H9 (cell line): ENCODE data around the gene RCAN2. TPM values are rescaled to one million over a fixed set of nuclear protein-coding genes. Genes with fewer than 3 reads are reported as not detected.

Experiments
- DNase-seq: peaks from one replicate; pipeline ENCODE4 v3.0.0-alpha.2; 2017
- H2AFZ ChIP-seq: one replicate; pipeline ENCODE4 v1.6.1; 2013; ENCODE audit warnings: mild to moderate bottlenecking, low read length, control low read depth, moderate library complexity
- H2AK5ac ChIP-seq: 2 replicates; pipeline ENCODE4 v1.6.1; 2013; ENCODE audit warnings: low read length, control low read depth, mixed read lengths; ENCODE audit not compliant: insufficient read length
- H2BK120ac ChIP-seq: one replicate; pipeline ENCODE4 v1.6.1; 2013; ENCODE audit warnings: low read depth, mild to moderate bottlenecking, low read length, control low read depth, inconsistent platforms; ENCODE audit not compliant: poor library complexity, severe bottlenecking
- H2BK12ac ChIP-seq: 2 replicates; pipeline ENCODE4 v1.6.1; 2013; ENCODE audit warnings: low read length, control low read depth, mixed read lengths, low read depth; ENCODE audit not compliant: insufficient read length
- H2BK15ac ChIP-seq: 2 replicates; pipeline ENCODE4 v1.6.1; 2013; ENCODE audit warnings: low read depth, low read length, control low read depth
- H2BK20ac ChIP-seq: one replicate; pipeline ENCODE4 v1.6.1; 2013; ENCODE audit warnings: low read depth, mild to moderate bottlenecking, low read length, control low read depth, inconsistent platforms; ENCODE audit not compliant: poor library complexity, severe bottlenecking
- H2BK5ac ChIP-seq: 2 replicates; pipeline ENCODE4 v1.6.1; 2013; ENCODE audit warnings: low read length, control low read depth, mixed read lengths; ENCODE audit not compliant: insufficient read length
- H3K14ac ChIP-seq: 2 replicates; pipeline ENCODE4 v1.6.1; 2013; ENCODE audit warnings: low read length, control low read depth; ENCODE audit not compliant: insufficient read depth
- H3K18ac ChIP-seq: 2 replicates; pipeline ENCODE4 v1.6.1; 2013; ENCODE audit warnings: low read depth, mild to moderate bottlenecking, mixed read lengths, low read length, control low read depth; ENCODE audit not compliant: insufficient read length
- H3K23ac ChIP-seq: 2 replicates; pipeline ENCODE4 v1.6.1; 2013; ENCODE audit warnings: low read length, control low read depth, mixed read lengths, low read depth; ENCODE audit not compliant: insufficient read length
- H3K23me2 ChIP-seq: 2 replicates; pipeline ENCODE4 v1.6.1; 2013; ENCODE audit warnings: low read depth, mild to moderate bottlenecking, mixed read lengths, low read length, control low read depth; ENCODE audit not compliant: insufficient read length, poor library complexity, severe bottlenecking
- H3K27ac ChIP-seq: 2 replicates; pipeline ENCODE4 v1.5.1; 2013; ENCODE audit warnings: low read length, control low read depth, mixed read lengths, low read depth; ENCODE audit not compliant: insufficient read length
- H3K27me3 ChIP-seq: 2 replicates; pipeline ENCODE4 v1.6.1; 2013; ENCODE audit warnings: low read length, control low read depth, inconsistent platforms; ENCODE audit not compliant: insufficient read depth
- H3K4ac ChIP-seq: 2 replicates; pipeline ENCODE4 v1.6.1; 2013; ENCODE audit warnings: low read depth, mild to moderate bottlenecking, control low read depth, inconsistent platforms, low read length, moderate library complexity
- H3K4me1 ChIP-seq: 2 replicates; pipeline ENCODE4 v1.6.1; 2013; ENCODE audit warnings: low read length, control low read depth, inconsistent platforms; ENCODE audit not compliant: insufficient read depth
- H3K4me2 ChIP-seq: 2 replicates; pipeline ENCODE4 v1.6.1; 2013; ENCODE audit warnings: low read length, control low read depth, mixed read lengths; ENCODE audit not compliant: insufficient read length, insufficient read depth
- H3K56ac ChIP-seq: 2 replicates; pipeline ENCODE4 v1.6.1; 2013; ENCODE audit warnings: low read depth, mild to moderate bottlenecking, mixed read lengths, low read length, control low read depth; ENCODE audit not compliant: insufficient read length
- H3K79me1 ChIP-seq: 2 replicates; pipeline ENCODE4 v1.6.1; 2013; ENCODE audit warnings: low read depth, mild to moderate bottlenecking, moderate library complexity, low read length, control low read depth, inconsistent platforms; ENCODE audit not compliant: insufficient read depth, poor library complexity, severe bottlenecking
- H3K79me2 ChIP-seq: 2 replicates; pipeline ENCODE4 v1.6.1; 2013; ENCODE audit warnings: low read length, control low read depth, inconsistent platforms; ENCODE audit not compliant: insufficient read depth
- H3K9ac ChIP-seq: 2 replicates; pipeline ENCODE4 v1.6.1; 2013; ENCODE audit warnings: low read length, control low read depth, mixed read lengths; ENCODE audit not compliant: insufficient read length; ENCODE audit errors: extremely low read depth
- H3K9me3 ChIP-seq: one replicate; pipeline ENCODE4 v1.6.1; 2013; ENCODE audit warnings: low read depth, low read length, inconsistent platforms; ENCODE audit not compliant: control insufficient read depth
- H3T11ph ChIP-seq: one replicate; pipeline ENCODE4 v1.6.1; 2013; ENCODE audit warnings: mild to moderate bottlenecking, low read length, control low read depth, inconsistent platforms
- H4K20me1 ChIP-seq: one replicate; pipeline ENCODE4 v1.6.1; 2013; ENCODE audit not compliant: control insufficient read depth, insufficient read length, insufficient read depth
- H4K5ac ChIP-seq: 2 replicates; pipeline ENCODE4 v1.6.1; 2013; ENCODE audit warnings: low read depth, mild to moderate bottlenecking, mixed read lengths, low read length, control low read depth; ENCODE audit not compliant: insufficient read length
- H4K8ac ChIP-seq: replicated peaks from 2 replicates; pipeline ENCODE4 v1.6.1; 2013; ENCODE audit warnings: low read length, control low read depth, mixed read lengths, low read depth; ENCODE audit not compliant: insufficient read length
- H4K91ac ChIP-seq: 2 replicates; pipeline ENCODE4 v1.6.1; 2013; ENCODE audit warnings: low read depth, mild to moderate bottlenecking, moderate library complexity, mixed read lengths, low read length, control low read depth; ENCODE audit not compliant: insufficient read length
- H3K27ac Mint-ChIP-seq, 3 experiments: 2 replicates in 2 of 3; 3 replicates in 1 of 3; pipeline ENCODE4 v1.8.0; 2020 to 2021; ENCODE audit warnings: mixed read lengths in 3 of 3, mild to moderate bottlenecking in 1 of 3, moderate library complexity in 1 of 3
- H3K27me3 Mint-ChIP-seq: 2 replicates; pipeline ENCODE4 v1.8.0; 2021; ENCODE audit warnings: low read depth, mild to moderate bottlenecking, moderate library complexity, mixed read lengths
- H3K36me3 Mint-ChIP-seq, 3 experiments: 2 replicates in 2 of 3; 3 replicates in 1 of 3; pipeline ENCODE4 v1.8.0; 2020 to 2021; ENCODE audit warnings: low read depth in 3 of 3, mixed read lengths in 3 of 3; ENCODE audit not compliant: insufficient read depth in 1 of 3
- H3K4me1 Mint-ChIP-seq, 2 experiments: 2 replicates each; pipeline ENCODE4 v1.8.0; 2020; ENCODE audit warnings: mixed read lengths in 2 of 2
- H3K4me3 Mint-ChIP-seq, 2 experiments: 2 replicates in 1 of 2; 3 replicates in 1 of 2; pipeline ENCODE4 v1.8.0; 2020 to 2021; ENCODE audit warnings: mild to moderate bottlenecking in 2 of 2, mixed read lengths in 2 of 2, moderate library complexity in 1 of 2
- H3K9me3 Mint-ChIP-seq, 2 experiments: 2 replicates in 1 of 2; 3 replicates in 1 of 2; pipeline ENCODE4 v1.8.0; 2020; ENCODE audit warnings: mild to moderate bottlenecking in 2 of 2, mixed read lengths in 2 of 2, moderate library complexity in 1 of 2
- CTCF ChIP-seq: fragments of 200-600 bp; sonication (generic); conservative IDR thresholded peaks from 3 replicates; pipeline ENCODE4 v1.8.0; 2021; ENCODE audit warnings: antibody characterized with exemption, mild to moderate bottlenecking
- WGBS: extraction: QIAGEN DNeasy Blood & Tissue Kit; methylation state at CpG from one replicate; pipeline ENCODE4 v1.1.7; 2013; ENCODE audit warnings: missing lambda C conversion rate, low lambda C conversion rate, mixed read lengths; ENCODE audit not compliant: insufficient read length; ENCODE audit errors: extremely low coverage; 5-methylcytosine and 5-hydroxymethylcytosine counted together
- total RNA-seq: library from RNA; stranded (reverse); gene quantifications from 2 replicates; pipeline ENCODE4 v1.2.1, GENCODE V29; 2021

The RCAN2 gene
- total RNA-seq, 1 experiment from 2014 or later = 3.0 TPM

GRCh38 chr6:46267515-46267914 lies 223.7 kb downstream of the RCAN2 start:
- Histone ChIP-seq H4K91ac (no peak overlapping the region), H3K23me2 (no peaks in the 10 kb centered on the region), H3K23ac (no peak overlapping the region), H3K27ac (no peak overlapping the region), H2BK15ac (no peak overlapping the region), H3K79me2 (no peaks in the 10 kb centered on the region), H3K79me1 (no peaks in the 10 kb centered on the region), H2AK5ac (no peak overlapping the region), H2BK20ac (no peak overlapping the region), H3K14ac (no peak overlapping the region), H3K9ac (no peak overlapping the region), H4K20me1 (no peaks in the 10 kb centered on the region), H3K4me2 (no peak overlapping the region), H3K27me3 (no peaks in the 10 kb centered on the region), H3K18ac (no peak overlapping the region), H2AFZ (no peak overlapping the region), H3K9me3 (no peaks in the 10 kb centered on the region), H4K8ac (no peak overlapping the region), H3K4me1 (no peaks in the 10 kb centered on the region; the same call in 1 of the 2 replicates), H2BK120ac (no peak overlapping the region), H3K4ac (no peak overlapping the region), H2BK12ac (no peak overlapping the region), H3K56ac (no peak overlapping the region), H3T11ph (no peak overlapping the region), H4K5ac (no peak overlapping the region), H2BK5ac (no peak overlapping the region)
- TF ChIP-seq CTCF = no peak
- no CpG with 5 or more reads among the region's 3 CpGs for WGBS
- H3K27me3 Mint-ChIP-seq = no peaks in the 10 kb centered on the region
- no peak overlapping the region for H3K27ac Mint-ChIP-seq
- no peak for DNase-seq
- no peak overlapping the region for H3K4me3 Mint-ChIP-seq
- no peaks in the 10 kb centered on the region for H3K4me1 Mint-ChIP-seq
- no peaks in the 10 kb centered on the region; a peak in 1 of 7 replicates for H3K36me3 Mint-ChIP-seq
- no peaks in the 10 kb centered on the region for H3K9me3 Mint-ChIP-seq
